Thoracic aorta (tissue), 2 donors: Measurements from ENCODE around the gene MMP24OS. TPM values are rescaled to one million over a fixed set of nuclear protein-coding genes. Genes with fewer than 3 reads are reported as not detected.

Source experiments
- ATAC-seq: fragments of 150-250 bp; one replicate; pipeline ENCODE4 v1.8.0; 2017; ENCODE audit warnings: low read depth; ENCODE audit not compliant: insufficient number of reproducible peaks, low FRiP score
- DNase-seq: peaks from one replicate; pipeline ENCODE4 v3.0.0-alpha.2; 2020; ENCODE audit warnings: low spot score
- H3K27ac ChIP-seq, 2 donors: fragments of 200-600 bp; sonication (generic); 1 replicate in 1 of 2; 2 replicates in 1 of 2; pipeline ENCODE4 v1.5.1; 2016; ENCODE audit warnings: mild to moderate bottlenecking in 2 of 2, moderate library complexity in 2 of 2
- H3K27me3 ChIP-seq: fragments of 200-600 bp; sonication (generic); replicated peaks from 2 replicates; pipeline ENCODE4 v1.6.0; 2016; ENCODE audit warnings: mild to moderate bottlenecking; ENCODE audit not compliant: insufficient read depth
- H3K36me3 ChIP-seq: fragments of 200-600 bp; sonication (generic); one replicate; pipeline ENCODE4 v1.5.1; 2016
- H3K4me1 ChIP-seq, 2 donors: fragments of 200-600 bp; sonication (generic); 1 replicate in 1 of 2; 2 replicates in 1 of 2; pipeline versions ENCODE4 v1.5.1 to v1.6.0; 2016; ENCODE audit warnings: low read depth in 2 of 2, mild to moderate bottlenecking in 1 of 2; ENCODE audit not compliant: control insufficient read depth in 1 of 2
- H3K4me3 ChIP-seq: fragments of 200-600 bp; sonication (generic); 2 replicates; pipeline ENCODE4 v1.5.1; 2016; ENCODE audit warnings: mild to moderate bottlenecking
- H3K9me3 ChIP-seq: fragments of 200-600 bp; sonication (generic); 2 replicates; pipeline ENCODE4 v1.5.1; 2016
- CTCF ChIP-seq: fragments of 200-600 bp; sonication (generic); IDR thresholded peaks from one replicate; pipeline ENCODE4 v1.5.1; 2019; ENCODE audit warnings: antibody characterized with exemption
- total RNA-seq, 2 donors: library from RNA; depleted of rRNA; stranded (reverse); fragments of >200 nt; gene quantifications; one replicate each; pipeline versions ENCODE4 v1.1.0 to v1.2.3, GENCODE V29; 2016

The MMP24OS gene
- total RNA-seq, 2 donors from 2014 or later: 38.1 to 38.3 TPM

GRCh38 chr20:35325401-35325800 is 47.5 kb upstream of the MMP24OS start:
- Histone ChIP-seq H3K9me3 (no peaks in the 10 kb centered on the region), H3K4me3 (no peak overlapping the region), H3K27ac (no peak overlapping the region), H3K4me1 (no peaks in the 10 kb centered on the region), H3K27me3 (no peaks in the 10 kb centered on the region), H3K36me3 (no peaks in the 10 kb centered on the region)
- DNase-seq: no peak
- no peak for TF ChIP-seq CTCF
- ATAC-seq: no peak

GRCh38 chr20:35320396-35321126 is 42.6 kb upstream of the MMP24OS start:
- H3K4me1 ChIP-seq: peaks cover 6 to 8% of the 10 kb centered on the region in 2 donors
- ATAC-seq: no peak
- H3K27ac ChIP-seq: no peak overlapping the region
- no peak for TF ChIP-seq CTCF
- DNase-seq: no peak
- no peaks in the 10 kb centered on the region for H3K36me3 ChIP-seq
- H3K27me3 ChIP-seq: no peaks in the 10 kb centered on the region
- no peak overlapping the region for H3K4me3 ChIP-seq
- no peaks in the 10 kb centered on the region for H3K9me3 ChIP-seq

GRCh38 chr20:35319871-35320197 is 41.9 kb upstream of the MMP24OS start:
- ATAC-seq: no peak
- Histone ChIP-seq H3K4me1 (peaks cover 6 to 8% of the 10 kb centered on the region in 2 donors), H3K27ac (no peak overlapping the region), H3K27me3 (no peaks in the 10 kb centered on the region), H3K36me3 (no peaks in the 10 kb centered on the region), H3K9me3 (no peaks in the 10 kb centered on the region), H3K4me3 (no peak overlapping the region)
- TF ChIP-seq CTCF: no peak
- no peak for DNase-seq

GRCh38 chr20:35319192-35319870 is 41.4 kb upstream of the MMP24OS start:
- Histone ChIP-seq H3K9me3 (no peaks in the 10 kb centered on the region), H3K27ac (no peak overlapping the region), H3K36me3 (no peaks in the 10 kb centered on the region), H3K27me3 (no peaks in the 10 kb centered on the region), H3K4me3 (no peak overlapping the region), H3K4me1 (peaks cover 6 to 8% of the 10 kb centered on the region in 2 donors)
- TF ChIP-seq CTCF: no peak
- DNase-seq (no peak), ATAC-seq (no peak)

- H3K4me1 ChIP-seq: peaks cover 6 to 8% of the 10 kb centered on the region in 2 donors
- H3K9me3 ChIP-seq: no peaks in the 10 kb centered on the region
- TF ChIP-seq CTCF: no peak
- no peak overlapping the region for H3K4me3 ChIP-seq
- no peak overlapping the region for H3K27ac ChIP-seq
- no peaks in the 10 kb centered on the region for H3K27me3 ChIP-seq
- H3K36me3 ChIP-seq: no peaks in the 10 kb centered on the region
- ATAC-seq (no peak), DNase-seq (no peak)
Measured at GRCh38 chr20:35318502-35319157, 40.7 kb upstream of the MMP24OS start.
